Left lobe of liver (tissue), 2 donors: ENCODE measurements around the gene HSPG2. TPM values are rescaled to one million over a fixed set of nuclear protein-coding genes. Genes with fewer than 3 reads are reported as not detected.
A peak's percentile ranks its signal among the peaks of the same experiment; 100 is the strongest.
"Not testable (repeated sequence)": the region's sequence is repeated elsewhere in the genome, so short reads cannot be mapped to it uniquely, and the experiment has no call there.

Experiments used
- ATAC-seq: fragments of 200-7000 bp; cut with Tn5 transposase; one replicate; pipeline ENCODE4 v1.9.1; 2020; ENCODE audit warnings: mild to moderate bottlenecking, moderate library complexity
- DNase-seq: peaks from one replicate; pipeline ENCODE4 v3.0.0-alpha.2; 2020; ENCODE audit warnings: low spot score
- total RNA-seq: library from RNA; stranded (reverse); gene quantifications from one replicate; pipeline ENCODE4 v1.2.1, GENCODE V29; 2021
- donor health status: DM: no; HTN: no; CAD: no; lungs with moderate emphysema.
- donor health status: DM: no; HTN: yes; CAD: no.

Gene HSPG2
- total RNA-seq, 1 donor from 2014 or later = 50.8 TPM

DNA sequence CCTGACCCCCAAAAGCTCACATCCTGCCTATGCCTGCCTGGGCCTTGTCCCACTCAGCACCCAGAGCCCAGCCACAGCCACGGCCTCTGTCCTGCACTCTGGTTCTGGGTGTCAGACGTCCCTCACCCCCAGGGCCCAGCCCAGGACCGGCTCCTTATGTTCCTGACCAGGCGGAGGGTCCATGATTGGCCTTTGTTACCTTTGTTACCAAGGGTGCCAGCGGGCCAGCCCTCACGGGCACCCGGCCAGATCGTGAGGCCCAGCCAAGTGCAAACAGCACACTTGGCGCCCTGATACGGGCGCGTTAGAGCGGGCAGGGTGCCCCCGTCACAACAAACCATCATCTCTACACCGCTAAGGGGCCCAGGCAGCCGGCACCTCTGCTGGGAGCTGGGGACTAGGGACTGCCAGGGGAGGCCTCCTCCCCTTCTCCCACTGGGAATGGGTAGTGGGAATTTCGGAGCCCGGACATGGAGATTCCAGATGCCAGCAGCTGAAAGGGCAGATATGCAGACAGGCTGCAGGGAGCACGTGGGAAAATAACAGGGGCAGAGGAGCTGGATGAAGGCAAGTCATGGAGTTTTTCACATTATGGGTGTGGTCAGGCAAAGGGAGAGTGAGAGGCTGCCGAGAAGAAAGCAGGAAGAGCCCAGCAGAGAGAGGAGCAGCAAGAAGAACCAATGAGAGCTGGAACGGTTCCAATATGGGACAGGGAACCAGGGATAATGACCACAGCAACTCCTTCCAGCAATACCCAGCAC, 22.1 kb downstream of the HSPG2 start:
- ATAC-seq (peak; percentile 33), DNase-seq (no peak)

- DNase-seq (no peak), ATAC-seq (no peak)
Measured at GRCh38 chr1:21914450-21914849, 22.7 kb downstream of the HSPG2 start.

DNA sequence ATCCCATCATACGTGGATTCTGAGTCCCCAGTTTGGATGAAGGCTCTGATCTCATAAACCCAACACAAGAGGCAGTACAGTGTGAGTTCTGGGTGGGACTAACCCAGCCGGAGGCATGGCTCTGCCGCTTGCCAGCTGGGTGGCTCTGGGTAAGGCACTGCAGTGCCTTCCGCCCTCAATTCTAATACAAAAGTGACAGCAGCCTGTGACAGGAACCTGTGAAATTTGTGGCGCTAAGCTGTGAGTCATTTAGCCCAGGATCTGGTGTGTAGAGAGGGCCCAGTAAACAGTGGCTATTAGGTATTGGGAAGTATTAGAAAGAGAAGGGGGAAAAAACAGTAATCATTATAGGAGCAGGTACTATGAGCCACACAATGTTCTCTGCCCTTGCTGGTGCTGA, 23.3 kb downstream of the HSPG2 start:
- ATAC-seq = no peak
- DNase-seq = no peak

GRCh38 chr1:21913258-21913657, 23.9 kb downstream of the HSPG2 start:
- ATAC-seq (no peak), DNase-seq (no peak)

DNA sequence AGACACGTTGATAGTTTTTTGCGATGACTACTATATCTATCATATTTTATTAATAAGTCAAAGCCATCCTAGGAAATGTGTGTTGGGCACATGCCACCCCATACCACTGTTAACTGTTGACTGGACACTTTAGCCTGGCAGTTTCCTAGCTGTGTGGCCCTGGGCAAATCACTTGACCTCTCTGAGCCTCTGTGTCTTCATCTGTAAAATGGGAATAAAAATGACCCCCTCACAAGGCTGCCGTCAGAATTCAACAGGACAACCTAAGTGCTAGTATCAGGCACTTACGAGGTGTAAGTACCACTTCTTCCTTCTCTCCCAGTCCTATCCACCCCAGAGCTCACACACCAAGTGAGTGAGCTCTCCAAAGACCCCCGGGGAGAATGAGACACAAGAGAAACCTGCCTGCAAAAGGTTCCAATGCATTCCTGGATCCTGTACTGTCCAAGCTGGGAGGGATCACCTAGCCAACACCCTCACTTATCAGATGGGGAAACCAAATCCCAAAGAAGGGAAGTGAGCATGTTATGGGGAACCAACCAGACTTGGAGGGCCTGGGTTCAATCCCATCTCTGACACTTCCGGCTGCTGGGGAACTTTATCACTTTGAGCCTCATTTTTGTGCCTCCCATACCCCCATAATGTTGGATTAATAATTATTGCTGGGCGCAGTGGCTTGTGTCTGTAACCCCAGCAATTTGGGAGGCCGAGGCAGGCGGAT, 24.9 kb downstream of the HSPG2 start:
- ATAC-seq (no peak), DNase-seq (no peak)

DNA sequence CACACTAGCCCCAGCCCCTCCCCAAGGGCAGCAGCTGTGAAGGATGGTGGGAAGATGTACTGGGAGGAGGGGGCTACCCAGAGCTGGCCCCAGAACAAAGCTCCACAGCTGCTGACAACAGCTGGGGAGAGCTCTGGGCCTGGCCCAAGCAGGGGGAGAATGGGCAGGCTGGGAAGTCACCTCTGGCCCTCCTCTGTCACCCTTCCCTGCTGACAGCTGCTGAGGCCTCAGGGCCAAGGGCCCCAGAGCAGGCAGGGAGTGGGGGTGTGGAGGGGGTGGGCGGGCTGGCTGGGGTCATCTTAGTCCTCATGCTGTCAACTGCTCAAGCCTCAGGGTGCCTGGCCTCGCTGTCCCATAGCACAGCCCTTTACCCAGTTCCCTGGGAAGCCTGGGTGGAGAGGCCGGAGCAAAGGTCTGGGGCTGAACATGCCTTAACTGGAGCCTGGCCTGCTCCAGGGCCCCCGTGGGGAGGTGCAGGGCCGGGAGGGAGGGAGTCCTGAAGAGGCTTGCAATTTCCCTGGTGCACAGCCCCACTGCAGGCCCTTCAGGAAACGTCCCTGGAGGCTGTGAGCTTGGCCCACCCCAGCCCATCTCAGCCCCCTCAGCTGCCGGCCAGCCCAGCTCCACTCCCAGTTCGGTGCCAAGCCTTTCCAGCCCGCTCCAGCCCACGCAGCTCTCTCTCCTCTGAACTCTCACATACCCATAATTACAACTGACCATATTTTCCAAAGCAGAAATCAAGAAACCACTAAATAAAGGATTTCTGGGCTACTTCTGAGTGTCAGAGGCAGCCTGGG, 25.7 kb downstream of the HSPG2 start:
- no peak for DNase-seq

GRCh38 chr1:21910558-21911204, 26.4 kb downstream of the HSPG2 start:
- no peak for ATAC-seq
- no peak for DNase-seq

More for the DNA sequence above, 25.7 kb downstream of the HSPG2 start:
- peak; percentile 62 for ATAC-seq

DNA sequence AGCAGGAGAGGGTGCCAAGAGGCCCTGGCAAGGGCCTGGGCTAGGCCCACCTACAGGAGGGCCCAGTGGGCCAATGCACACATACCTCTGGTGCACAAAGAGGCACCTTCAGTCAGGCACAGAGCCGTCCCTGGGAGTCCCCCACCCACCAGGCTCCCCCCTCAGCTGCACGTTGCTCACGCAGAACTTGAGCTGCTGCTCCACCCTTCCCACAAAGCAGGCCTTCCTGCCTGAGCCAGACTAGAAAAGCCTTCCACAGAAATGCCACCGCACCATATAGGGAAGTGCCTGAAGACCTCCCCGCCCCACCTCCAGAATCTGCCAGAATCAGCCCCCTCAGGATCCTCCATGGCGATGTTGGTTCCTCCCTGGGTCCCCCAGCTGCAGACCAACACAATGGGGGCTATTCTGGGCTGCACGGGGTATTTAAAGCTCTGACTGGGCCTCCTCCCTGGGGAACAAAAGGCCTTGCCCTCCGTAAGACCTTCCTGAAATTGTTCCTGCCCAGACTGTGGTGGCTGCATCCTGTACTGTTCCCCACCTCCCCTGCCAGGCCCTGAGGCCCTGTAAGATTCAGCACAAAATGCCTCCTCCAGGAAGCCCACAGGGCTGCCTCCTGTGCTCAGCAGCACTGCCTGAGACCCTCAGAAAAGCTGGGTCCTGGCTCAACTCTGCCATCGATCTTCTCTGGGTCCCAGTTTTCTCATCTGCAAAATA, 27.2 kb downstream of the HSPG2 start:
- peak; percentile 39 for ATAC-seq
- no peak for DNase-seq

GRCh38 chr1:21909286-21909759, 27.8 kb downstream of the HSPG2 start:
- ATAC-seq = no peak
- no peak for DNase-seq

- ATAC-seq, DNase-seq: not testable (repeated sequence)
Measured at GRCh38 chr1:21907737-21908534, 29.2 kb downstream of the HSPG2 start.

DNA sequence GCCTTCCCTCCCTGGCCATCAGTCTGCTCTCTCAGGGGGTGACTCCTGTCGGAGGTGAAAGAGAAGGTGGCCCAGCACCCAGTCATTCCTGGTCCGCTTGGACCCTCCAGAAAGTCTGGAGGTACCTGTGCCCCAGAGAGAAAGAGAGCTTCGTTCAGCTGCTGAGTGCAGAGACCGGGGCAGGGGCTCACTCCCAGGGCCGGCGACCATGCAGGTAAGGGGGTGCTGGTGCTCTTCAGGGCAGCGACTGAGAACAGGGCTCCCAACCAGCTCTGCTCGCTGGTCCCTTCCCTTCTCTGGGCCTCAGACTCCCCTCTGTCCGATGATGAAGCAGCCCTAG, 30.1 kb downstream of the HSPG2 start:
- no peak for ATAC-seq
- no peak for DNase-seq

- DNase-seq = no peak
- no peak for ATAC-seq
Measured at GRCh38 chr1:21906173-21907078, 30.7 kb downstream of the HSPG2 start.

DNA sequence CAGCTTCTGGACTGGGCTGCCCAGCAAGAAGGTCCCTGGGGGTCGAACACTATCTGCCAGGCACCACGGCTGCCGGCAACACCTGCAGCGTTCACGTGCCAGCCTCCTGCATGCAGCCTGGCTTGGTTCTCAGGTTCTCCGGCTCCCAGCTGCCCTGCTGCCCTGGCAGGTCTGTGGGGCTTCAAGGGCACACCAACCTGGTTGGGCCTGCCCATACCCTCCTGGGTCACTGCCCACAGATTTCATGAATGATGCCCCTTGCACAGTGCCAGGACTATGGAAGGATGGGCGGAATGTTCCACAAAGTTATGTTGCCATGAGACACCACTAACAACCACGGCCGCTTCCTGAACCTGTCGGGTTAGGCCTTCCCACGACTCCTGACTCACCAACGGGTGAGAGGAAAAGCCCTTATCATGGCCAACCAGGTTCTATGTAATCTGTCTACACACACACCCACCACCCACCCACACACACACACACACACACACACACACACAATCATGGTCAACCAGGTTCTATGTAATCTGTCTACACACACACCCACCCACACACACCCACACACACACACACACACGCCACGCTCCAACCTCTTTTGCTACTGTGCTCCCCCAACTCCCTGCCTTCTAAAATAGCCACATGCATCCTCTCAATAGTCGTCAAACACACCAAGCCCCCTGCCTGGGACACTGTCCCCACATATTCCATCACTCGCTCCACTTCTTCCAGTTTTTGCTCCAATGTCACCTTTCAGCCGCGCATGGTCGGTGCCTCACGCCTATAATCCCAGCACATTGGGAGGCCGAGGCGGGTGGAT, 32.2 kb downstream of the HSPG2 start:
- ATAC-seq (peak; percentile 4), DNase-seq (no peak)

GRCh38 chr1:21904454-21904703, 32.7 kb downstream of the HSPG2 start:
- ATAC-seq (peak; percentile 6), DNase-seq (no peak)

GRCh38 chr1:21903638-21904453, 33.3 kb downstream of the HSPG2 start:
- ATAC-seq = no peak
- DNase-seq = no peak

- ATAC-seq = peak; percentile 84
- peak; percentile 66 for DNase-seq
Measured at GRCh38 chr1:21902026-21903012, 34.8 kb downstream of the HSPG2 start.
